Stimulated activated effector memory CD8-positive, alpha-beta T cell treated with anti-CD3 and anti-CD28 coated beads, Interleukin-12 subunit alpha, Interleukin-12 subunit beta, amount 100 ng/mL, for 72 hours (primary cell): ENCODE data around the gene SLC6A13.

ENCODE experiments used
- ATAC-seq: fragments of 150-1000 bp; cut with Tn5 transposase; 2 replicates; pipeline ENCODE4 v1.10.0; 2021
- DNase-seq, 2 donors: peaks; one replicate each; pipeline ENCODE4 v3.0.0; 2021 to 2022; ENCODE audit warnings: low spot score in 2 of 2
- H3K27ac Mint-ChIP-seq: one replicate; pipeline ENCODE4 v1.8.0; 2022; ENCODE audit warnings: mild to moderate bottlenecking, mixed read lengths
- H3K36me3 Mint-ChIP-seq: one replicate; pipeline ENCODE4 v1.8.0; 2022; ENCODE audit warnings: mild to moderate bottlenecking, mixed read lengths
- H3K4me1 Mint-ChIP-seq: one replicate; pipeline ENCODE4 v1.8.0; 2022; ENCODE audit warnings: mixed read lengths
- H3K4me3 Mint-ChIP-seq: one replicate; pipeline ENCODE4 v1.8.0; 2022; ENCODE audit warnings: mild to moderate bottlenecking, mixed read lengths
- H3K9me3 Mint-ChIP-seq: one replicate; pipeline ENCODE4 v1.8.0; 2022; ENCODE audit warnings: mixed read lengths

Gene SLC6A13

DNA sequence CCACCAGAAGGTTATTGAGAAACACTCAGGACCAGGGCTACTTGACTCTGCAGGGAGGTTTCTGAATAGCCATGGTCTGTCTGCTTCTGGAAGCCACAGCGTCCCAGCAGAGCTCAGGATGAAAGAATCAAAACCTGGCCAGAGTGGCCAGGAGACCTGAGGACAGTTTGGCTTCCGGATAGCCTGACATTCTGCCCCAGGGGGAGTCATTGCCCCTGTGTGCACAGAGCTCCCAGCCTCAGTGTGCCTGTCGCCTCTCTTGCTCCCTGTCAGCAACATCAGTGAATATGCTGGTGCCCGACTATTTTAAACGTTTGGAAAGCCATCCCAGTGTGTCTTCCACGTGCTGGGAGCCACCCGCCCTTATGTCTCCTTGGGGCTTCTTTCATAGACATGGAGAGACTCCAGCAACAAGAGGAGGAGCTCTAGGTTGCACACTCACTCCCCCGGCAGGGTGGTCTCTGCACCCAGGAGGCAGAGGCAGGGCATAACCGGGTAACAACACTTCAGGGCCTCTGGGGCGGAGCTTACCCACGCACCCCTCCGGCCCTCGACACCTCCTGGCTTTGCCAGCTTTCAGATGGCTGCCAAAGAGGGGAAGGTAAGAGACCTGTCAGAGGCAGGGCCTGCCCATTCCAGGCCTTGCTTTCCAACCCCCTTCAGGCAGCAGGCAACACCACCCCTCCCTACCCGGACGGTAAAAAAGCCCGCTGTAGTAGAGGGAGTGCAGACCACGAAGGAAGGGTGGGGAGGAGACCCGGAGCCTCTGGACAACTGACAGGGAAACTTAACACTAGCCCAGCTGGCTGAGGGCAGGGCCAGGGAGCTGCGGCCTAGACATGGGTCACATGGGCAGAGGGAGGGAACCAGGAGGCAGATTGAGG is 29.7 kb downstream of the SLC6A13 start:
- Mint-ChIP-seq H3K4me3 (no peak overlapping the region), H3K36me3 (no peaks in the 10 kb centered on the region), H3K9me3 (peaks cover 13% of the 10 kb centered on the region), H3K4me1 (no peaks in the 10 kb centered on the region), H3K27ac (no peak overlapping the region)
- DNase-seq = no peak
- no peak for ATAC-seq

DNA sequence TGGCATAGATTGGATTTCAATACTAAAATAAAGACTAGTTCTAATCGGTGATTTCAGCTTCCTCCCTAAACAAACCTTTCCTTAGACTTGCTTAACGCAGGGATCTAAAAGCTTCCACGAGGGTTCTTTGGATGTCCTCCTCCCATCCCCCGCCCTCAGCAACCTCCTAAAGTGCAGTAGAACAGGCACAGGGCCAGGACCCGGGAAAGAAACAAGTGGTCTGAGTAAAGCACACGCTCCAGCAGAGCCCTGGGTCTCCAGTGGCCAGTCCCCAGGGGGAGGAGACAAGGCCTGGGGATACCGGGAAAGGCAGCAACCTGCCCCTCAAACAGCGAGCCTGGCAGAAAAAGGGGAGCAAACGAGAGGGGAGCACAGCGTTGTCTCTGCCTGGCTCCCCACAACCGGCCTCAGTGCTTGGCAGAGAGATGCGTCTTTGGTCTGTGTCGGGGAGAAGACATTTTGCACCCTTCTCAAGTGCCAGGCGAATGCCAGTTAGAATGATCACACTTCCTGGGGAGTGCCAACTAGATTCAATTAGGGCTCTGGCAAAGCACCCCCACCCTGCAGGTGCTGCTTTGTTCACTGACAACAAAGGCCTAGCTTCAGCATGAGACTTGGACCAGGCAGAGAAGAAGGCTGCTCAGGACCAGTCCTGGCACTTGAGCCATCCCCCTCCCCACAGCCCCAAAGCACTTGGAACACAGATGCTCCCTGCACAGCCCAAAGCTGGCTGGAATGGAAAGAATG is 31.5 kb downstream of the SLC6A13 start:
- H3K4me3 Mint-ChIP-seq = no peak overlapping the region
- H3K9me3 Mint-ChIP-seq = peaks cover 8% of the 10 kb centered on the region
- ATAC-seq (no peak), DNase-seq (no peak)
- no peaks in the 10 kb centered on the region for H3K36me3 Mint-ChIP-seq
- H3K4me1 Mint-ChIP-seq = no peaks in the 10 kb centered on the region
- H3K27ac Mint-ChIP-seq = no peak overlapping the region

DNA sequence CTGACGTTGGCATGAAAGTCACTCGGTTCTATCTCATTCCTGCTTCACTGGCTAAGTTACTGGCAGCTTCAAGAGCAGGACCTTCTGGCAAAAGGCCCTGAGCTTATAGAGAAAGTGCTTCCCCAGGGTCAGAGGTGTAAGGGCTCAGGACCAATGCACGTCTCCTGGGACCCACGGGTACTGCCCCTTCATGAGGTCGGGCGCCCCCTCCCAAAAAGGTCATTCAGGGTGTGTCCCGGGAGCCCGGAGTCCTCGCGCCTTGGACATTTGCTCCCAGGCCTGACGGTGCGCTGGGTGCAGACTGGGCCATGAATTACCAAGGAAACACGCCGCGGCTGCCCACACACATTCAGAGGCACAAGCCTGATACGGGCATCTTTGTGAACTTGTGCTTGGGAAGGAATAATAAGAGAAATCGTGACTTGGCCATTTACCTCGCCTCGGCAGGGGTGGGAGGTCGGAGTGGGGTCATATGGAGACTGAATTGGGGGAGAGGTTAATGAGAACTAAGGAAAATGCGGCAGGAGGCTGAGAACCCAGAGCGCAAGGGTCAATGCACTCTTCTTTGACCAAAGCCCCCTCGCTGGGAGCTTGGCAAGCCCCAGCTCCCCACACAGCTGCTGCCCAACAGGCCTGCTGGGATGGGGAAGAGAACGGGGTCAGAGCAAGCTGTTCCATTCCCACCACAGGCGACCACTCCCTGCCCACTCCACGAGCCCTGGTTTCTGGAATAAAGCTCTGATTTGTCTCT is 33.0 kb downstream of the SLC6A13 start:
- no peak overlapping the region for H3K4me3 Mint-ChIP-seq
- DNase-seq (no peak), ATAC-seq (no peak)

DNA sequence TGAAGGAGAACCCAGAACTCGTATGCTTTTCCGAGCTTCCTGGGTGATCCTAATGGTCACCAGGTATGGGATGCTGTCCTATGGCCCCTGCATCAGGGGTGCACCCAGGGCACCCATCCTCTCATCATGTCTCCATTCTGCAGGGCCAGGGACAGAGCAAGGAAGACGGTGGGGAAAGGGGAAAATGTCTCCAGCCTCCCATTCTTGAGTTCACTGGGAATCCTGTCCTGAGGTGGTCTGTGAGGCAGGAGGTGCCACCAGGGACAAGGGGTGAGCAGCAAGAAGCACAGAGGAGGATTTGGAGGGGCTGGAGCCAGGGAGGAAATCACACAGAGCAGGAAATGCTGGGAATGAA is 33.8 kb downstream of the SLC6A13 start:
- DNase-seq (no peak), ATAC-seq (no peak)
- no peaks in the 10 kb centered on the region for H3K4me1 Mint-ChIP-seq
- H3K36me3 Mint-ChIP-seq = no peaks in the 10 kb centered on the region
- no peaks in the 10 kb centered on the region for H3K9me3 Mint-ChIP-seq
- peak overlapping the region; percentile 13 for H3K27ac Mint-ChIP-seq
- no peak overlapping the region for H3K4me3 Mint-ChIP-seq

More for the DNA sequence above, 33.0 kb downstream of the SLC6A13 start:
- no peaks in the 10 kb centered on the region for H3K9me3 Mint-ChIP-seq
- H3K36me3 Mint-ChIP-seq = no peaks in the 10 kb centered on the region
- no peak overlapping the region for H3K27ac Mint-ChIP-seq
- no peaks in the 10 kb centered on the region for H3K4me1 Mint-ChIP-seq

DNA sequence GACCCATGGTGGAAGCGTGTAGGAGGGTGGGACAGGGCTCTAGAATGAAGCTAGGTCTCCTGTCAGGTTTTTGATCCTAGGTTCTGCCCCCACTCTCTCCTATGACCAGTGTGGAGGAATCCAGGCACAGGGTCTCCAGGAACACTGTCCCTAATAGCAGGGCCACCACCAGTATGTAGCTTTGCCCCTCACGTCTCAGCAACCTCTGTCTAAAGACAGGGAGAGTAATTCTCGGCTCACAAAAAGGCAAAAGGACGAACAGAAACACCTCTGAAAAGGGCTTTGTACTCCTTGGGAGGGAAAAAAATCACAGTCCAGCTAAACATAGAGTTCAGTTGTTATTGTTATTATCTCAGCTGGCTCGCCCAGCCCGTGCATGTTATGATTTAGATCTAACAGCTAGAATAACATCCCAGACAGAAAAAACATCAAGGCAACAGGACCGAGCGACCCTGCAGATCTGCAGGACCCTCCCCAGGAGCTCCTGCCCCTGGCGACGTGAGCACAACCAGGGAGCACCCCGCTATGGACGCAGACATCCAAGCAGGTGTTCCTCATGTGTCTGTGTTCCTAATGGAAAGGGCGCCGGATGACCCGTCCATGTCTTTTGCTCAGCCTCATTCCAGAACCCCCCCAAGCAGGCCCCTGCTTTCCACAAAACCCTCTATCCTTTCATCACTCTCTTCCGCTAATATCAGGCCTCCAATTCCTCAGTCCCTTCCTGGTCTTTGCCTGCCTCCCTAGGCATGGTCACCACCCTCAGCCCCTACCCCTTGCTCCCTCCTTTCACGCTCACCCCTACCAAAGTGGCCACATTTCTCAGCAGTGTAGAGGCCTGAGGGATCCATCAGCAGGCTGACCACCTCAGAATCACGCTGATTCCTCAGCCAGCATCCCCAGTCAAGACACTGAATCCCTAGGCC is 34.5 kb downstream of the SLC6A13 start:
- peak overlapping the region; percentile 13 for H3K27ac Mint-ChIP-seq
- ATAC-seq (no peak), DNase-seq (no peak)
- no peak overlapping the region for H3K4me3 Mint-ChIP-seq
- H3K9me3 Mint-ChIP-seq = no peaks in the 10 kb centered on the region
- no peaks in the 10 kb centered on the region for H3K4me1 Mint-ChIP-seq
- H3K36me3 Mint-ChIP-seq = no peaks in the 10 kb centered on the region

DNA sequence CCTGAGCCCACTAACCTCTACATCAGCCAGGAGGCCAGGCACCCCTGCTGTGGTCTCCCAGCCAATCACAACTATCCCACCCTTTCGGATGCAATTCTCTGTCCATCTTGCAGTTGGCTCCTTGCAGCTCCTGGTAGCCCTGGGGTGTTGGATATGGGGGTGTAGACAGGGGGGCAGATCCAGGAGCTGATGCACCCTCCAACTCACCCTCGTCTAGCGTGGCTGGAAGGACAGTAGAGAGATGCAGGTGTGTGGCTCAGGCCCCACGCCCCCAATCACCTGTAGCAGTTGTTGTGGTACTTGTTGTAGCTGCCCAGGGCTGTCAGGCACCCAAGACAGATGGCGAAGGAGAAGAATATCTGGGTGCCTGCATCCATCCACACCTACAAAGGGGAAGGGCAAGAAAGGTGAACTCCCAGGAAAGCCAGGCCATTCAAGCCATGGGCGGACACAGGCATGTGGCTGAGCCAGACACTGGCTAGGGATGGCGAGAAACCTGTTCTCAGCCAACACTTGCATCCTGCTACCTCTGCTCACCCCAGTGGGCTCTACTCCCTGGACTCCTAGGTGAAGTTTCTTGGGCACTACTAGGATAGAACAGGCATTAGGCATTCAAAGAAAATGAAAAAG is 35.2 kb downstream of the SLC6A13 start:
- ATAC-seq = no peak
- H3K9me3 Mint-ChIP-seq = no peaks in the 10 kb centered on the region
- no peak for DNase-seq
- no peaks in the 10 kb centered on the region for H3K4me1 Mint-ChIP-seq
- no peaks in the 10 kb centered on the region for H3K36me3 Mint-ChIP-seq
- no peak overlapping the region for H3K4me3 Mint-ChIP-seq
- no peak overlapping the region for H3K27ac Mint-ChIP-seq

DNA sequence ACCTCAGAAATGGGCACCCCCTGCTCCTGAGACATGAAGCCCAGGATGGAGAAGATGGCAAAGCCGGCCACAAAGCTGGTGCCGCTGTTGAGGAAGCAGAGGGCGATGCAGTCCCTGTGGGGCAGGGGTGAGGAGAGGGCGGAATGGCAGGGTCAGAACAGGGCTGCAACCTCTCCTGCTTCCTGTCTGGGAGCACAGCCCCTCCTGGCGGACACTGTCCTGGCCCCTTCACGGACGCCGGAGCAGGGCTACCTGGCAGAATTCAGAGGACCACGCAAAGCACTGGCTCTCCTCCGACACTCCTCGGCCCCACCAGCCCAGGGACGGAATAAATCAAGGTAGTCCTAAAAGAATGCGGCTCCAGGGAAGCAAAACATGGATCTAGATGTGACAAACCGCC is 36.2 kb downstream of the SLC6A13 start:
- DNase-seq (no peak), ATAC-seq (no peak)
- no peaks in the 10 kb centered on the region for H3K36me3 Mint-ChIP-seq
- H3K9me3 Mint-ChIP-seq = no peaks in the 10 kb centered on the region
- H3K27ac Mint-ChIP-seq = no peak overlapping the region
- no peak overlapping the region for H3K4me3 Mint-ChIP-seq
- no peaks in the 10 kb centered on the region for H3K4me1 Mint-ChIP-seq

DNA sequence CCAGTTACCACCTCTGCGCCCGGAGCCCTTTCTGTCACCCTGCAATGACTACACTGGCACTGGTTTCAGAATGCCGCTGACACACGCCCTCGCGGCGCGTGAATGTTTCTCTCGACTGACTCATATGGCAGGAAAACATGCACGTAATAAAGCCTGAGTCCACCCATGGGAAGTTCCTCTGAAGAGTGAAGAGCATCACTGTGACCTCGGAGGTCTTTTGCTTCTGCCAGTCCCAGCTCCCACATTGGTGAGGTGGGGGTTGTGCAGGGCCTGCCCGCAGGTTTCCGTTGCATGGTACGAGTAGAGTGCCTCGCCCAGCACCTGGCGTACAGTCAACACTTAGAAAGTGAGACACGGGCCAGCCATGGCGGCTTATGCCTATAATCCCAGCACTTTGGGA is 37.6 kb downstream of the SLC6A13 start:
- H3K27ac Mint-ChIP-seq = no peak overlapping the region
- H3K36me3 Mint-ChIP-seq = no peaks in the 10 kb centered on the region
- no peak overlapping the region for H3K4me3 Mint-ChIP-seq
- H3K4me1 Mint-ChIP-seq = peaks cover 3% of the 10 kb centered on the region
- peak; percentile 54 for ATAC-seq
- no peak for DNase-seq
- H3K9me3 Mint-ChIP-seq = no peaks in the 10 kb centered on the region

DNA sequence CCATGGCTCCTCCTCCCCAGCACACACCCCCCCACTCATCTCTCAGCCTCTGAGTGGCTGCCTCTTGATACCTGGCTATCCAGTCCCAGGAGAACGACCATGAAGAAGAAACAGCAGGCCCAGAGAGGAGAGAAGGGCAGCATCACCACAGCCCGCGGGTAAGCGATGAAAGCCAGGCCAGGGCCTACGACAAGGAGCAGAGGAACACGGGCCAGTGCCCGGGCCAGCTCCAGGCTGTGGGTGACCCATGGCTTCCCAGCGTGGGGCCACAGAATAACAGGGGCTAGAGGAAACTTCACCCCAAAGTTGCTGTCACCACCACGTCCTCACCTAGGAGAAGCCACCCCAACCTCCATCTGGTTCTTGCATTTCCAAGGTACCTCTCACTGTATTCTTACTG is 38.3 kb downstream of the SLC6A13 start:
- no peak overlapping the region for H3K4me3 Mint-ChIP-seq
- H3K36me3 Mint-ChIP-seq = no peaks in the 10 kb centered on the region
- ATAC-seq = no peak
- H3K27ac Mint-ChIP-seq = no peak overlapping the region
- DNase-seq = no peak
- H3K9me3 Mint-ChIP-seq = no peaks in the 10 kb centered on the region
- H3K4me1 Mint-ChIP-seq = peaks cover 10% of the 10 kb centered on the region

DNA sequence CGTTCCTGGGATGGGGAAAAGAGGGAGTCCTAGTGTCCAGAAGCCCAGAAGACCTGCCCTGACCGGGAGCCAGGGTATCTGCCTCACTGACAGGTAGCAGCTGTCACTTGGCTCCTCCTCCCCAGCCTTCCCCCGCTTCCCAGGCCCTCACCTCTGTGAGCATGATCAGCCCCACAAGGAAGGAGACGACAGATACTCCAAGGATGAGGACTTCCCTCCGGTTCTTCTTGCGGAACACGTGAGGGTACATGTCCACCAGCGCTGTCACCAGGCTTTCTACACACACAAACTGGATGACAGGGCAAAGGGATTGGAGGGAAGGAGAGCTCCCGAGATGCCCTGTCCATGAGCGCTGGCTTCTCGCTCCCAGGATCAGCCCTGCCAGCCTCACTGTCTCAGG is 38.8 kb downstream of the SLC6A13 start:
- no peak overlapping the region for H3K4me3 Mint-ChIP-seq
- no peak overlapping the region for H3K27ac Mint-ChIP-seq
- H3K4me1 Mint-ChIP-seq = peaks cover 11% of the 10 kb centered on the region
- no peak for ATAC-seq
- H3K36me3 Mint-ChIP-seq = no peaks in the 10 kb centered on the region
- no peak for DNase-seq
- no peaks in the 10 kb centered on the region for H3K9me3 Mint-ChIP-seq

DNA sequence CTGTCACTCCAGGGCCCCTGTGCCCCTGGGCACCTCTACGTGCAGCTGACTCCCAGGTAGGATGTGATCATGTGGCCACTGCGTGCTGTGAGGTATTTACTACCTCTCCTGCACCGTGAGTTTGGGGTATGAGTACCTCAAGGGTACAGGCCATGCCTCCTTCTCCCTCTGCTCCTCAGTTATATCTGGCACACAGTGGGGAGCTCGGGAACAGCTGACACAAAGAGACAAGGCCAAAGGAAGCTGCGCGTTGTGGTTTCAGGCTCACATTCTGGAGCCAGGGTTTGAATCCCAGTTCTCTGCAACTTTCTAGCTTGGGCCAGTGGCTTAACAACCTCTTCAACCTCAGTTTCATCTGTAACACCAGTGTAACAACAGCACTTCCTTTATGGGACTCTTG is 40.9 kb downstream of the SLC6A13 start:
- Mint-ChIP-seq H3K36me3 (no peaks in the 10 kb centered on the region), H3K9me3 (no peaks in the 10 kb centered on the region), H3K4me3 (no peak overlapping the region), H3K27ac (no peak overlapping the region), H3K4me1 (peaks cover 11% of the 10 kb centered on the region)
- ATAC-seq (no peak), DNase-seq (no peak)

DNA sequence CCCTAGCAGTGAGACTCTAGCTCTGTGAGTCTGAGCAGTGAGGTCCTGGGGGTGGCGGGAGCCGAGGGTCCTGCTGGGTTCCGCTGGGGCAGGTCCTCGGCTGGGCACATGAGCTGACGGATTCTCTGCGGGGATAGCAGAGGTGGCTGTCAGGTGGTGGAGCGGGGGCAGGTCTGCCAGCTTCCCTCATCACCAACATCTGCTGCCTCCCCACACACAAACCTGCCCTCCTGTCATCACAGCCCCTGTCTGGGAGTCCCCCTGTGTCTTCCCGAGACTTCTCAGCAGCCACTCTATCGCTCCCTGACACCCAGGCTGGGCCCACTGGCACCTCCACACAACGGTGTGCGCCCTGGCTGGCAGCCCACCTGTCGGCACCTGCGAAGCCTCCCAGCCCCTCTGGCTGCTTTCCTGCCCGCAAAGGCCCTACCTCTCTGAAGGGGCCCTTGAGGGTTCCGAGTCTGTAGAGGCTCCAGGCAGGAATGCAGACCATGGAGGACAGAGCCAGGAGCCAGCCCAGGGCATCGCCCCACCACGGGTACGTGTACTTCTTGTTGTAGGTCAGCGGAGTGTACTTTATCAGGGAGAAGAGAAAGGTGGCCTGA is 41.6 kb downstream of the SLC6A13 start:
- no peak for ATAC-seq
- Mint-ChIP-seq H3K9me3 (no peaks in the 10 kb centered on the region), H3K27ac (peak overlapping the region; percentile 43)

DNA sequence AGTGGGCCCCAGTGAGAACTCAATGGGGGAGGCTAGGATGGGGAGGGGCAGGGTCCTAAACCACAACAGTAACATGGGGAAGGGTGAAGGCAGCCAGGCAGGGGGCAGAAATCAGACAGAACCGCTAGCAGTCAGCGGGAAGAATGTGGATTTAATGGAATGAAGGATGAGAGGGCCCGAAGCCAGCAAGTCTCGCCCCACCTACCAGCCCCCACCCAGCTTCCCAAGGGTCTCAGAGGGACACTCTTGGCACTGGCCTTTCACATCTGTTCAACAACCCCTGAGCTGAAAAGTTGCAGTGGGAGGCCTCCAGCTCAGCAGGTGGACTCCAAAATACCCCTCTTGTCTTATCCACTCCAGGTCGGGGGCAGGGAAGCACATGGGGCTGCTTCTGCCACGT is 42.1 kb downstream of the SLC6A13 start:
- no peak for ATAC-seq
- H3K4me3 Mint-ChIP-seq = no peak overlapping the region
- DNase-seq = no peak
- no peaks in the 10 kb centered on the region for H3K36me3 Mint-ChIP-seq
- H3K4me1 Mint-ChIP-seq = peaks cover 11% of the 10 kb centered on the region
- H3K9me3 Mint-ChIP-seq = no peaks in the 10 kb centered on the region
- peak overlapping the region; percentile 43 for H3K27ac Mint-ChIP-seq

More for the DNA sequence above, 41.6 kb downstream of the SLC6A13 start:
- no peak for DNase-seq
- Mint-ChIP-seq H3K4me1 (peaks cover 11% of the 10 kb centered on the region), H3K36me3 (no peaks in the 10 kb centered on the region), H3K4me3 (no peak overlapping the region)

DNA sequence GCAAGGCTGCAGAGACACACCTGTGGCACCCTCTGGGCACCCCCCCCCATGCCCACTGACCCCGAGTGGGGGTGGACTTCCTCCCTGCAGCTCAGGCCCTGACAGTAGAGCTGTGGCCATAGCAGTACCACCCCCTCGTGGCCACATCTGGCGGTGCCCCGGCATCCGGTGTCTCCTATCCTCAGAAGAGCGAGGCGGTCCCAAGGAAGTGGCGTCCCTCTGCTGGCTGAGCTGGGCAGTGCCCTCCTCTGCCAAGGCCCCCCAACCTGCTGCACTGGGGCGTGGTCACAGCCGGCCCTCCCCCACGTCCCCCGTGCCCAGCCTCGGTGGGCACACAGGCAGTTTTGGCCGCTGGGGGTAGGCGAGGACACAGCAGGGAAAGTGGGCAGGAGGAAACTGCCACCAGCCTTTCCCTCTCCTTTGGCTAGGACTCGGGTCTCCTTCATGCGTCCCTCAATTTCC is 42.7 kb downstream of the SLC6A13 start:
- H3K27ac Mint-ChIP-seq = peak overlapping the region; percentile 36
- no peaks in the 10 kb centered on the region for H3K9me3 Mint-ChIP-seq
- H3K4me1 Mint-ChIP-seq = peaks cover 11% of the 10 kb centered on the region
- no peaks in the 10 kb centered on the region for H3K36me3 Mint-ChIP-seq
- no peak overlapping the region for H3K4me3 Mint-ChIP-seq
- peak; percentile 88 for ATAC-seq
- DNase-seq = peak; percentile 60 to 89
